LNCaP clone FGC (cell line): ENCODE data around the gene OGG1.

Source experiments
- DNase-seq: peaks from one replicate; pipeline ENCODE4 v3.0.0-alpha.2; 2011; ENCODE audit warnings: low read depth
- H3K4me3 ChIP-seq: 2 replicates; pipeline ENCODE4 v1.5.1; 2011; ENCODE audit warnings: mild to moderate bottlenecking, low read depth, low read length, control low read depth
- TF ChIP-seq, protein P1 (sequence below): IDR thresholded peaks from 2 replicates; pipeline ENCODE4 v1.5.1; 2012; ENCODE audit warnings: mild to moderate bottlenecking; ENCODE audit not compliant: control insufficient read depth, insufficient read depth; ENCODE audit errors: extremely low read depth

The OGG1 gene

GRCh38 chr3:9704347-9705322, 45.1 kb upstream of the OGG1 start:
- TF ChIP-seq, protein P1, sequence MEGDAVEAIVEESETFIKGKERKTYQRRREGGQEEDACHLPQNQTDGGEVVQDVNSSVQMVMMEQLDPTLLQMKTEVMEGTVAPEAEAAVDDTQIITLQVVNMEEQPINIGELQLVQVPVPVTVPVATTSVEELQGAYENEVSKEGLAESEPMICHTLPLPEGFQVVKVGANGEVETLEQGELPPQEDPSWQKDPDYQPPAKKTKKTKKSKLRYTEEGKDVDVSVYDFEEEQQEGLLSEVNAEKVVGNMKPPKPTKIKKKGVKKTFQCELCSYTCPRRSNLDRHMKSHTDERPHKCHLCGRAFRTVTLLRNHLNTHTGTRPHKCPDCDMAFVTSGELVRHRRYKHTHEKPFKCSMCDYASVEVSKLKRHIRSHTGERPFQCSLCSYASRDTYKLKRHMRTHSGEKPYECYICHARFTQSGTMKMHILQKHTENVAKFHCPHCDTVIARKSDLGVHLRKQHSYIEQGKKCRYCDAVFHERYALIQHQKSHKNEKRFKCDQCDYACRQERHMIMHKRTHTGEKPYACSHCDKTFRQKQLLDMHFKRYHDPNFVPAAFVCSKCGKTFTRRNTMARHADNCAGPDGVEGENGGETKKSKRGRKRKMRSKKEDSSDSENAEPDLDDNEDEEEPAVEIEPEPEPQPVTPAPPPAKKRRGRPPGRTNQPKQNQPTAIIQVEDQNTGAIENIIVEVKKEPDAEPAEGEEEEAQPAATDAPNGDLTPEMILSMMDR: no peak

DNA sequence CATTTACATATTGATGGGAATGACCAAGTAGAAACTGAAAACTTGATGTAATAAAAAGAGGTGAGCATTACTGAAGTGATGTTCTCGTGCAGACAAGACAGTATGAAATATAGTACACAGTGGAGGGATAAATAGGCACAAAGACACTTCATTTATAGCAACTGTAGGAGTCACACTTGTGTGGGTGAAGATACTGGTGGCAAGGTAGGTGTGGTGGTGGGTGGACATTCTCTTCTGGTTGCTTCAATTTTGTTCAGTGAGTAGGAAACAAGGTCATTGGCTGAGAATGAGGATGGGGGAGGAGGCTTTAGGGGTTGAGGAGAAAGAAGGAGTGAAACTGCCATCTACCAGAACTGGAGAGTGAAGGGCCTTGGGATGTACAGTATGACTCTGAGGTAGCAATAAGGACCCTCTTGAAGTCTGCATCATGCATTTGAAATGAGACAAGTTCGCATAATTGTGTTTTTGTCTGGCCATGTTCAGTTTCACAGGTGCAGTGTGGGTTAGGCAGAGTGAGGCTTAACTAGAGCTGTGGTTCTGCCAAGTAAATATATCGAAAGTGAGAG, 39.5 kb upstream of the OGG1 start:
- TF ChIP-seq, protein P1: no peak
- DNase-seq: no peak
- no peak overlapping the region for H3K4me3 ChIP-seq

More at GRCh38 chr3:9704347-9705322, 45.1 kb upstream of the OGG1 start:
- H3K4me3 ChIP-seq: no peak overlapping the region
- no peak for DNase-seq

GRCh38 chr3:9712415-9712814, 37.3 kb upstream of the OGG1 start:
- no peak for DNase-seq
- TF ChIP-seq, protein P1: no peak
- H3K4me3 ChIP-seq: no peak overlapping the region

DNA sequence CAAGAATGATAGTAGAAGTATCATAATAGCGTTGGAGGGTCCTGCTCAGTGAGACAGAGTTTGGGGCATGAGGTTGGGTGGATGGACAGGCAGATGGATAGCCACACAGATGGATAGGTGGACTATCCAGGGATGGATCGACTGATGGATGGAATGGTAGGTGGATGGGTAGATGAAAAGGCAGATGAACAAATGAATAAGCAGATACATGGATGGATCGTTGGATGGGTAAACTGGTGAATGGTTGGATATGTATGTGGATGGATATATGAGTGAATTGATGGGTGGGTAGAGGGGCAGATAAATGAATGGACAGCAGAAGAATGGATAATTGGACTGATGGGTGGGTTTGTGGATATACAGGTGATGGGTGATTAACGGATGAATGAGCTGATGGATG, 36.6 kb upstream of the OGG1 start:
- H3K4me3 ChIP-seq: no peak overlapping the region
- TF ChIP-seq, protein P1: no peak
- DNase-seq: no peak

GRCh38 chr3:9715136-9715535, 34.6 kb upstream of the OGG1 start:
- DNase-seq: peak; percentile 15
- no peak overlapping the region for H3K4me3 ChIP-seq
- TF ChIP-seq, protein P1: no peak

GRCh38 chr3:9715764-9716437, 33.9 kb upstream of the OGG1 start:
- TF ChIP-seq, protein P1: peak; percentile 97
- no peak overlapping the region for H3K4me3 ChIP-seq
- peak; percentile 76 for DNase-seq
